A549 (cell line): ENCODE data around the gene SERINC5.

Experiments used
- CEBPB ChIP-seq, 2 experiments: fragments of >200 bp in 1 of 2; sonication (Bioruptor Twin) in 1 of 2; formaldehyde crosslinking in 1 of 2; IDR thresholded peaks; 2 replicates each; pipeline ENCODE4 v1.6.1; 2012 to 2016
- CTCF ChIP-seq: fragments of >200 bp; sonication (Bioruptor Twin); formaldehyde crosslinking; IDR thresholded peaks from 3 replicates; pipeline ENCODE4 v1.5.1; 2016
- EP300 ChIP-seq, 2 experiments: fragments of >200 bp; sonication (Bioruptor Twin); formaldehyde crosslinking; IDR thresholded peaks; 2 replicates in 1 of 2; 3 replicates in 1 of 2; pipeline ENCODE4 v1.6.1; 2016 to 2017
- PBX3 ChIP-seq: IDR thresholded peaks from 2 replicates; pipeline ENCODE4 v1.6.1; 2012
- POLR2A ChIP-seq: IDR thresholded peaks from 2 replicates; pipeline ENCODE4 v1.6.1; 2012; ENCODE audit warnings: mild to moderate bottlenecking, low read length
- RAD21 ChIP-seq, 2 experiments: fragments of >200 bp in 1 of 2; sonication (Bioruptor Twin) in 1 of 2; formaldehyde crosslinking in 1 of 2; IDR thresholded peaks in 1 of 2; conservative IDR thresholded peaks in 1 of 2; 2 replicates in 1 of 2; 3 replicates in 1 of 2; pipeline ENCODE4 v1.6.1; 2012 to 2018; ENCODE audit warnings: inconsistent platforms in 1 of 2
- REST ChIP-seq: fragments of 200-600 bp; sonication (generic); IDR thresholded peaks from 2 replicates; pipeline ENCODE4 v1.6.1; 2016; ENCODE audit warnings: antibody characterized with exemption, mild to moderate bottlenecking, moderate library complexity

GRCh38 chr5:80291761-80292160 is 35.9 kb upstream of the SERINC5 start:
- TF ChIP-seq CTCF (no peak), PBX3 (no peak), REST (no peak), POLR2A (no peak), CEBPB (IDR thresholded peaks at IDR 0.05) (no peak), RAD21 (conservative IDR thresholded peaks at IDR 0.05 in 1 of 2, IDR thresholded peaks at IDR 0.05 in 1 of 2) (no peak), EP300 (IDR thresholded peaks at IDR 0.05) (no peak)
